HG02943 (cell line): ENCODE results near the gene NDUFS3.

Experiments used
- ATAC-seq: cut with Tn5 transposase; IDR thresholded peaks from one replicate; pipeline ENCODE4 v1.9.1; 2021; ENCODE audit warnings: mild to moderate bottlenecking, low read depth, moderate library complexity; ENCODE audit not compliant: unreplicated experiment

Gene NDUFS3

DNA sequence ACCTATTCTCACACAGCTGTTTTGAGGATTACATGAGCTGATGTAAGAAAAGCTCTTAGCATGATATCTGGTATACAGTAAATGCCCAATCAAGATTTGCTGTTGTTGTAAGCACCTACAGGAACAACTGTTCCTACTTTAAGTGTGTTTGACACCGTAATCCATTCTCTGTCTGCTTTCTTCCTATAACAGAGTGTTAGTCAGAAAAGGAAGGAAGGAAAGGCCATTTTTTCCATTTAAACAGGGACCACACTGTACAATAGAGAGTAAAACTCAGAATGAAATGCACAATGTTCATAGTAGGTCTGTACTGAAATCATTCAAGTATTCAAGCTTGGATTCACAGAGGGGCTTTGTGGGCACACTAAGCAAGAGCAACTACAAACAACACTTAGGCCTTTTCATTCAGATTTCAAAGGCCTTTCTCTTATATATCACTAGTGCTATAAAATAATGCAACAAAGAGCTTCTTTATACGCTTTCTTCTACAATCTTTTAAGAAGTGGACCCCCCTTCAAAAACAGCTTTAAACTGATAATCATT, 42.0 kb downstream of the NDUFS3 start:
- ATAC-seq: no peak

- ATAC-seq: no peak
Measured at GRCh38 chr11:47626234-47626633, 47.4 kb downstream of the NDUFS3 start.

GRCh38 chr11:47628026-47628425, 49.2 kb downstream of the NDUFS3 start:
- ATAC-seq: no peak

DNA sequence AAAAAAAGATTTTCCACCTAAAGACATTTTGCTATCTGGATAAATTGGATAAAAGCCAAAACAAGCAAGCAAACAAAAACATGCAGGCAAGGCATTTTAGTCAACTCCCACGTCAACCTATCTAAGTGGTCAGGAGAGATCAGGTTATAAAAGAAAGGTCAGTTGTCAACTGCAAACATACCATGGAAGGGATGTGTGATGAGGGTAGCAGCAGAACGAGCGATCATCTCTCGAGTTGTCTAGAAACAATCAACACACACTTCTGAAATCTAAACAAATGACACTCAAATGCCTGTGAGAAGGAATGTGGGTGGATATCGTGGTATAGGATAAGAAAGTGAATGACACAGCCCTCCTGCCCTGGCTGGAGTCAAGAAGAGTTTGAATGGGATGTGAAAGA, 52.6 kb downstream of the NDUFS3 start:
- no peak for ATAC-seq
